ENCODE measurements around the gene HPD. TPM values are rescaled to one million over a fixed set of nuclear protein-coding genes. Genes with fewer than 3 reads are reported as not detected.

Gene HPD
- total RNA-seq, 2 donors from 2014 or later, result 3.0 to 5.7 TPM

- H3K36me3 ChIP-seq (replicated peaks in 1 of 2; ENCODE audit: insufficient read depth in 1 of 2, low read depth in 2 of 2), result peaks cover 21 to 53% of the 10 kb centered on the region in 2 donors
- intact Hi-C loops (cut with DNase I), result no loop called here
- no peak overlapping the region for H3K4me3 ChIP-seq
- ATAC-seq (no peak), DNase-seq (no peak)
- no peaks in the 10 kb centered on the region for H3K27me3 ChIP-seq
- H3K4me1 ChIP-seq, result no peaks in the 10 kb centered on the region
- H3K27ac ChIP-seq, result no peak overlapping the region
- TF ChIP-seq CTCF (IDR thresholded peaks at IDR 0.05), result no peak
- no peak for TF ChIP-seq POLR2A (IDR thresholded peaks at IDR 0.05)
- 90 to 96% methylated on average over 18 to 29 of the region's 39 CpGs for WGBS, 2 donors
- H3K9me3 ChIP-seq, result no peaks in the 10 kb centered on the region
Measured at GRCh38 chr12:121822393-121823100, 36.1 kb downstream of the HPD start.

GRCh38 chr12:121820056-121820455 is 38.6 kb downstream of the HPD start:
- H3K27ac ChIP-seq, result no peak overlapping the region
- no peaks in the 10 kb centered on the region for H3K4me1 ChIP-seq
- intact Hi-C loops (cut with DNase I), result no loop called here
- H3K4me3 ChIP-seq, result no peak overlapping the region
- 81 to 91% methylated on average over 6 to 7 of the region's 7 CpGs for WGBS, 2 donors
- H3K27me3 ChIP-seq, result no peaks in the 10 kb centered on the region
- DNase-seq, result no peak
- TF ChIP-seq POLR2A (IDR thresholded peaks at IDR 0.05) (no peak), CTCF (IDR thresholded peaks at IDR 0.05) (no peak)
- ATAC-seq, result no peak
- H3K9me3 ChIP-seq, result no peaks in the 10 kb centered on the region
- peaks cover 28 to 71% of the 10 kb centered on the region in 2 donors for H3K36me3 ChIP-seq (replicated peaks in 1 of 2; ENCODE audit: insufficient read depth in 1 of 2, low read depth in 2 of 2)

- Histone ChIP-seq H3K4me3 (no peak overlapping the region), H3K27ac (no peak overlapping the region), H3K36me3 (replicated peaks in 1 of 2; ENCODE audit: insufficient read depth in 1 of 2, low read depth in 2 of 2) (peaks cover 28 to 78% of the 10 kb centered on the region in 2 donors), H3K4me1 (no peaks in the 10 kb centered on the region), H3K27me3 (no peaks in the 10 kb centered on the region), H3K9me3 (no peaks in the 10 kb centered on the region)
- DNase-seq (no peak), ATAC-seq (no peak)
- WGBS, 2 donors, result 89 to 91% methylated on average over 20 to 21 of the region's 22 CpGs
- intact Hi-C loops (cut with DNase I), result no loop called here
- TF ChIP-seq POLR2A (IDR thresholded peaks at IDR 0.05) (no peak), CTCF (IDR thresholded peaks at IDR 0.05) (no peak)
Measured at GRCh38 chr12:121819212-121819949, 39.3 kb downstream of the HPD start.

- DNase-seq, result no peak
- WGBS, 2 donors, result 93 to 94% methylated on average over 17 to 18 of the region's 18 CpGs
Measured at GRCh38 chr12:121817648-121818043, 41.0 kb downstream of the HPD start.

More at GRCh38 chr12:121817648-121818043, 41.0 kb downstream of the HPD start:
- Histone ChIP-seq H3K4me3 (no peak overlapping the region), H3K36me3 (replicated peaks in 1 of 2; ENCODE audit: insufficient read depth in 1 of 2, low read depth in 2 of 2) (peaks cover 28 to 68% of the 10 kb centered on the region in 2 donors), H3K27me3 (no peaks in the 10 kb centered on the region), H3K9me3 (no peaks in the 10 kb centered on the region), H3K4me1 (peaks cover 13% of the 10 kb centered on the region), H3K27ac (no peak overlapping the region)
- intact Hi-C loops (cut with DNase I), result no loop called here
- no peak for ATAC-seq
- no peak for TF ChIP-seq CTCF (IDR thresholded peaks at IDR 0.05)

Measured in body of pancreas (tissue), 4 donors.